GM23338 (cell line): Measurements from ENCODE around the gene METRNL. TPM values are rescaled to one million over a fixed set of nuclear protein-coding genes. Genes with fewer than 3 reads are reported as not detected.

Source experiments
- ATAC-seq: fragments of 200-7000 bp; cut with Tn5 transposase; 3 replicates; pipeline ENCODE4 v1.9.1; 2020
- DNase-seq: peaks from one replicate; pipeline ENCODE4 v3.0.0-alpha.2; 2015; ENCODE audit warnings: low spot score
- H2AFZ ChIP-seq: fragments of 200-600 bp; sonication (generic); 2 replicates; pipeline ENCODE4 v1.8.0; 2016; ENCODE audit warnings: antibody characterized with exemption, mild to moderate bottlenecking, moderate library complexity
- H3F3A ChIP-seq: fragments of 200-600 bp; sonication (generic); replicated peaks from 2 replicates; pipeline ENCODE4 v1.8.0; 2017; ENCODE audit warnings: antibody characterized with exemption, mixed run types, low read depth
- H3K27ac ChIP-seq: fragments of 200-600 bp; sonication (generic); 2 replicates; pipeline ENCODE4 v1.6.1; 2016; ENCODE audit warnings: low read depth
- H3K27me3 ChIP-seq: fragments of 200-600 bp; sonication (generic); 2 replicates; pipeline ENCODE4 v1.8.0; 2016; ENCODE audit warnings: mild to moderate bottlenecking, mixed run types, moderate library complexity; ENCODE audit not compliant: insufficient read depth
- H3K36me3 ChIP-seq: fragments of 200-600 bp; sonication (generic); 2 replicates; pipeline ENCODE4 v1.8.0; 2016; ENCODE audit warnings: mild to moderate bottlenecking; ENCODE audit not compliant: insufficient read depth
- H3K4me1 ChIP-seq: fragments of 200-600 bp; sonication (generic); 2 replicates; pipeline ENCODE4 v1.8.0; 2016; ENCODE audit warnings: mild to moderate bottlenecking, moderate library complexity; ENCODE audit not compliant: insufficient read depth
- H3K4me2 ChIP-seq: fragments of 200-600 bp; sonication (generic); 2 replicates; pipeline ENCODE4 v1.7.1; 2017; ENCODE audit warnings: mixed run types
- H3K4me3 ChIP-seq: fragments of 200-600 bp; sonication (generic); 2 replicates; pipeline ENCODE4 v1.6.1; 2016; ENCODE audit warnings: mixed run types
- H3K79me2 ChIP-seq: fragments of 200-600 bp; sonication (generic); replicated peaks from 2 replicates; pipeline ENCODE4 v1.8.0; 2017; ENCODE audit warnings: mild to moderate bottlenecking; ENCODE audit not compliant: insufficient read depth
- H3K9me2 ChIP-seq: fragments of 200-600 bp; sonication (generic); 2 replicates; pipeline ENCODE4 v1.8.0; 2017; ENCODE audit not compliant: insufficient read depth
- H4K20me1 ChIP-seq: fragments of 200-600 bp; sonication (generic); replicated peaks from 2 replicates; pipeline ENCODE4 v1.8.0; 2017; ENCODE audit warnings: mild to moderate bottlenecking; ENCODE audit not compliant: insufficient read depth
- H3K27ac Mint-ChIP-seq: 2 replicates; pipeline ENCODE4 v1.8.0; 2020; ENCODE audit warnings: inconsistent platforms, mild to moderate bottlenecking, moderate library complexity, mixed read lengths
- H3K27me3 Mint-ChIP-seq: 3 replicates; pipeline ENCODE4 v1.8.0; 2022; ENCODE audit warnings: low read depth, mild to moderate bottlenecking, moderate library complexity, mixed read lengths, inconsistent platforms; ENCODE audit not compliant: insufficient read depth, poor library complexity
- H3K36me3 Mint-ChIP-seq: 3 replicates; pipeline ENCODE4 v1.8.0; 2021; ENCODE audit warnings: low read depth, mild to moderate bottlenecking, inconsistent platforms, moderate library complexity, mixed read lengths
- H3K4me1 Mint-ChIP-seq: 3 replicates; pipeline ENCODE4 v1.8.0; 2020; ENCODE audit warnings: mild to moderate bottlenecking, inconsistent platforms, mixed read lengths
- H3K4me3 Mint-ChIP-seq: 3 replicates; pipeline ENCODE4 v1.8.0; 2021; ENCODE audit warnings: moderate library complexity, mild to moderate bottlenecking, inconsistent platforms, mixed read lengths
- H3K9me3 Mint-ChIP-seq: 3 replicates; pipeline ENCODE4 v1.8.0; 2020; ENCODE audit warnings: moderate library complexity, mild to moderate bottlenecking, inconsistent platforms, mixed read lengths
- EZH2 ChIP-seq: fragments of 200-600 bp; sonication (generic); IDR thresholded peaks from one replicate; pipeline ENCODE4 v1.8.0; 2017; ENCODE audit warnings: antibody characterized with exemption, mild to moderate bottlenecking, low read depth; ENCODE audit not compliant: unreplicated experiment
- EZH2phosphoT487 ChIP-seq: fragments of 200-600 bp; sonication (generic); IDR thresholded peaks from one replicate; pipeline ENCODE4 v1.8.1; 2018; ENCODE audit warnings: antibody characterized with exemption; ENCODE audit not compliant: unreplicated experiment
- JUNB ChIP-seq: IDR thresholded peaks from one replicate; pipeline ENCODE4 v1.6.1; 2016; ENCODE audit warnings: antibody characterized with exemption; ENCODE audit not compliant: unreplicated experiment
- POLR2AphosphoS5 ChIP-seq: IDR thresholded peaks from 2 replicates; pipeline ENCODE4 v1.6.1; 2016; ENCODE audit warnings: antibody characterized with exemption, low read depth
- STAT1 ChIP-seq: IDR thresholded peaks from one replicate; pipeline ENCODE4 v1.6.1; 2016; ENCODE audit warnings: antibody characterized with exemption; ENCODE audit not compliant: unreplicated experiment
- polyA plus RNA-seq: library from polyadenylated mRNA; unstranded; fragments of >200 nt; fragmentation: Nextera tagmentation; extraction: Ambion mirVana; gene quantifications from 2 replicates; pipeline ENCODE4 v1.2.1, GENCODE V29; 2016
- total RNA-seq: library from RNA; depleted of rRNA; stranded (reverse); fragments of >200 nt; shearing (Covaris generic); gene quantifications from 2 replicates; pipeline ENCODE4 v1.2.3, GENCODE V29; 2014
- TF ChIP-seq, protein P1 (sequence below), 2 experiments: fragments of 200-600 bp in 1 of 2; sonication (generic) in 1 of 2; conservative IDR thresholded peaks; 2 replicates each; pipeline versions ENCODE4 v1.5.1 to v1.6.1; 2016 to 2017; ENCODE audit warnings: antibody characterized with exemption in 2 of 2, low read depth in 2 of 2, mild to moderate bottlenecking in 2 of 2, moderate library complexity in 1 of 2
- TF ChIP-seq, protein P2 (sequence below): IDR thresholded peaks from 2 replicates; pipeline ENCODE4 v1.6.1; 2016; ENCODE audit warnings: antibody characterized with exemption
- TF ChIP-seq, protein P3 (sequence below): fragments of 250-450 bp; sonication (Bioruptor Pico); IDR thresholded peaks from 2 replicates; pipeline ENCODE4 v1.5.0; 2020; ENCODE audit warnings: mild to moderate bottlenecking, moderate library complexity

Gene METRNL
- total and polyA plus RNA-seq, 2 experiments from 2014 or later: 12.2 to 20.2 TPM

DNA sequence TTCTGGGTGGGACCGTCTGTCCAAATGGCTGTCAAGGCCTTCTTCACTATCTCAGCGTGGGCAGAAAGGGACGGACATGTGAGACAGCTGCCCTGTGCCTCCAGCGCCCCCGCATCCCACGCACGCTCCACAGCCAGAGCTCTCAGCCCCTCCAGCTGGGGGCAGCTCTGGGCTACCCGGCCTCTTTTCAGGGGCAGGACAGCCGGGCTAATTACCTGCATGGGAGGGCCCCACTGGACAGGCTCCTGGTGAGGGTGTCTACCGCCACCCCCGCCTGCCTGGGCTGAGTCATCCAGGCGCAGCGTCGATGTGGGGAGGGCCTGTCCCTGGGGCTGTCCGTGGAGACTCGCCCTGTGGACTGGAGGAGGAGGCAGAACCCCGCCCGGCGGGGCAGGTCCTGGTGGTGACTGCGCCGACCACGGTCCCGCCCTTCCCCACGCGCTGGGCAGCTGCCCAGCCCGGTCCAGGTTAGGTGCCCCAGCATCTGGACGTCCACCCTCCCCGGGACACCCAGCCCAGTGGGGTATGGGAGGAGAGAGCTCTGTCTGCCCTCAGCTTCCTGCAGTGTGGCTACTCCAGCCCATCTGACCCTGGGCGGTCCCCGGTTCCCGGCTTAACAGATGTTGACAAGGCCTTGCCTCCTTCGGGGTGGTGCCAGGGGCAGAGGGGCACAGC lies 5.9 kb upstream of the METRNL start (continued):
- TF ChIP-seq, protein P1, sequence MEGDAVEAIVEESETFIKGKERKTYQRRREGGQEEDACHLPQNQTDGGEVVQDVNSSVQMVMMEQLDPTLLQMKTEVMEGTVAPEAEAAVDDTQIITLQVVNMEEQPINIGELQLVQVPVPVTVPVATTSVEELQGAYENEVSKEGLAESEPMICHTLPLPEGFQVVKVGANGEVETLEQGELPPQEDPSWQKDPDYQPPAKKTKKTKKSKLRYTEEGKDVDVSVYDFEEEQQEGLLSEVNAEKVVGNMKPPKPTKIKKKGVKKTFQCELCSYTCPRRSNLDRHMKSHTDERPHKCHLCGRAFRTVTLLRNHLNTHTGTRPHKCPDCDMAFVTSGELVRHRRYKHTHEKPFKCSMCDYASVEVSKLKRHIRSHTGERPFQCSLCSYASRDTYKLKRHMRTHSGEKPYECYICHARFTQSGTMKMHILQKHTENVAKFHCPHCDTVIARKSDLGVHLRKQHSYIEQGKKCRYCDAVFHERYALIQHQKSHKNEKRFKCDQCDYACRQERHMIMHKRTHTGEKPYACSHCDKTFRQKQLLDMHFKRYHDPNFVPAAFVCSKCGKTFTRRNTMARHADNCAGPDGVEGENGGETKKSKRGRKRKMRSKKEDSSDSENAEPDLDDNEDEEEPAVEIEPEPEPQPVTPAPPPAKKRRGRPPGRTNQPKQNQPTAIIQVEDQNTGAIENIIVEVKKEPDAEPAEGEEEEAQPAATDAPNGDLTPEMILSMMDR (conservative IDR thresholded peaks at IDR 0.05; ENCODE audit: low read depth in 2 of 2): peak in 1 of 2 experiments; percentile 31; a peak in 2 of 4 replicates

DNA sequence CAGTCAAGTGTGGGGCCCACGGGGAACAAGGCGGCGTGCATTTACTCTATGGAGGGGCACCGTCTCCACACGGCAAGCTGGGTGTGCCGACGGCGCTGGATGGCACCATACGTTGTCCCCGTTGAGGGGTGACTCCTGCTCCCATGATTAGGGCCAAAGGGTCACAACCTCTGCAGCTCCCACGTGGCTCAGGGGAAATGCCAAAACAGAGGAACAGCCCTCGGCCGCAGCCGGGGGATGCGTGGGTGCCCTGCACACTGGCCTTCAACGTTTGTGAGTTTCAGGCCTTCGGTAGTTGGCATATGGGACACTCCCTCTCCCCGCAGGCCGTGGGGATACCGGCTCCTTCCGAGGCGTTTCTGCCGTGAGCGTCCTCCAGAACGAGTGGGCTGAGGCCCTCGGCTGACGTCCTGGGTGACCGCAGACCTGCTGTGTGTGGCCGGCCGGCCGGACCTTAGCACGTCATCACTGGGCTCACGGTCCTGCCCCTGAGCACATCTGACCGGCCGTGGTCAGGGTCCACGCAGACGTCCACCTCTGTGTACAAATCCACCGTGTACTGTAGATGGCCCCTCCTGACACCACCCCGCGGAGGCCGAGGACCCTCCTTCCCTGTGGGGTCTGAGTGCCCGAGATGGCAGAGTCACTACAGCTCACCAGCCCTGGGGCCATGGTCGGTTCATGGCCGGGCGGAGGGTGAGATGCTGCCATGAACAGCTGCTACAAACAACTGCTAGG lies 4.8 kb upstream of the METRNL start:
- no peaks in the 10 kb centered on the region for H3K36me3 ChIP-seq
- 0 out of 3 replicates have a peak, but pooled peaks cover under 1% of the 10 kb centered on the region for H3K9me3 Mint-ChIP-seq
- no peak for ATAC-seq
- DNase-seq: no peak
- H3F3A ChIP-seq: no peaks in the 10 kb centered on the region
- no peak overlapping the region for H2AFZ ChIP-seq
- no peaks in the 10 kb centered on the region for H3K79me2 ChIP-seq
- H4K20me1 ChIP-seq: no peaks in the 10 kb centered on the region
- H3K9me2 ChIP-seq: no peaks in the 10 kb centered on the region
- peaks cover 3% of the 10 kb centered on the region; the same call in 2 of the 3 replicates for H3K4me1 Mint-ChIP-seq
- H3K4me3 ChIP-seq: no peak overlapping the region
- H3K27me3 Mint-ChIP-seq: peaks cover 18% of the 10 kb centered on the region
- H3K4me1 ChIP-seq: no peaks in the 10 kb centered on the region; the same call in 1 of the 2 replicates
- H3K36me3 Mint-ChIP-seq: no peaks in the 10 kb centered on the region
- no peak overlapping the region for H3K27ac ChIP-seq
- H3K27ac Mint-ChIP-seq: no peak overlapping the region
- H3K27me3 ChIP-seq: peaks cover 27% of the 10 kb centered on the region
- H3K4me2 ChIP-seq: no peak overlapping the region
- no peak overlapping the region for H3K4me3 Mint-ChIP-seq
- TF ChIP-seq STAT1: no peak
- TF ChIP-seq EZH2phosphoT487: no peak
- TF ChIP-seq EZH2: no peak
- no peak for TF ChIP-seq JUNB
- TF ChIP-seq POLR2AphosphoS5: no peak
- TF ChIP-seq, protein P1 (conservative IDR thresholded peaks at IDR 0.05; ENCODE audit: low read depth in 2 of 2): no peak
- TF ChIP-seq, protein P2, sequence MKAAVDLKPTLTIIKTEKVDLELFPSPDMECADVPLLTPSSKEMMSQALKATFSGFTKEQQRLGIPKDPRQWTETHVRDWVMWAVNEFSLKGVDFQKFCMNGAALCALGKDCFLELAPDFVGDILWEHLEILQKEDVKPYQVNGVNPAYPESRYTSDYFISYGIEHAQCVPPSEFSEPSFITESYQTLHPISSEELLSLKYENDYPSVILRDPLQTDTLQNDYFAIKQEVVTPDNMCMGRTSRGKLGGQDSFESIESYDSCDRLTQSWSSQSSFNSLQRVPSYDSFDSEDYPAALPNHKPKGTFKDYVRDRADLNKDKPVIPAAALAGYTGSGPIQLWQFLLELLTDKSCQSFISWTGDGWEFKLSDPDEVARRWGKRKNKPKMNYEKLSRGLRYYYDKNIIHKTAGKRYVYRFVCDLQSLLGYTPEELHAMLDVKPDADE: no peak
- TF ChIP-seq, protein P3, sequence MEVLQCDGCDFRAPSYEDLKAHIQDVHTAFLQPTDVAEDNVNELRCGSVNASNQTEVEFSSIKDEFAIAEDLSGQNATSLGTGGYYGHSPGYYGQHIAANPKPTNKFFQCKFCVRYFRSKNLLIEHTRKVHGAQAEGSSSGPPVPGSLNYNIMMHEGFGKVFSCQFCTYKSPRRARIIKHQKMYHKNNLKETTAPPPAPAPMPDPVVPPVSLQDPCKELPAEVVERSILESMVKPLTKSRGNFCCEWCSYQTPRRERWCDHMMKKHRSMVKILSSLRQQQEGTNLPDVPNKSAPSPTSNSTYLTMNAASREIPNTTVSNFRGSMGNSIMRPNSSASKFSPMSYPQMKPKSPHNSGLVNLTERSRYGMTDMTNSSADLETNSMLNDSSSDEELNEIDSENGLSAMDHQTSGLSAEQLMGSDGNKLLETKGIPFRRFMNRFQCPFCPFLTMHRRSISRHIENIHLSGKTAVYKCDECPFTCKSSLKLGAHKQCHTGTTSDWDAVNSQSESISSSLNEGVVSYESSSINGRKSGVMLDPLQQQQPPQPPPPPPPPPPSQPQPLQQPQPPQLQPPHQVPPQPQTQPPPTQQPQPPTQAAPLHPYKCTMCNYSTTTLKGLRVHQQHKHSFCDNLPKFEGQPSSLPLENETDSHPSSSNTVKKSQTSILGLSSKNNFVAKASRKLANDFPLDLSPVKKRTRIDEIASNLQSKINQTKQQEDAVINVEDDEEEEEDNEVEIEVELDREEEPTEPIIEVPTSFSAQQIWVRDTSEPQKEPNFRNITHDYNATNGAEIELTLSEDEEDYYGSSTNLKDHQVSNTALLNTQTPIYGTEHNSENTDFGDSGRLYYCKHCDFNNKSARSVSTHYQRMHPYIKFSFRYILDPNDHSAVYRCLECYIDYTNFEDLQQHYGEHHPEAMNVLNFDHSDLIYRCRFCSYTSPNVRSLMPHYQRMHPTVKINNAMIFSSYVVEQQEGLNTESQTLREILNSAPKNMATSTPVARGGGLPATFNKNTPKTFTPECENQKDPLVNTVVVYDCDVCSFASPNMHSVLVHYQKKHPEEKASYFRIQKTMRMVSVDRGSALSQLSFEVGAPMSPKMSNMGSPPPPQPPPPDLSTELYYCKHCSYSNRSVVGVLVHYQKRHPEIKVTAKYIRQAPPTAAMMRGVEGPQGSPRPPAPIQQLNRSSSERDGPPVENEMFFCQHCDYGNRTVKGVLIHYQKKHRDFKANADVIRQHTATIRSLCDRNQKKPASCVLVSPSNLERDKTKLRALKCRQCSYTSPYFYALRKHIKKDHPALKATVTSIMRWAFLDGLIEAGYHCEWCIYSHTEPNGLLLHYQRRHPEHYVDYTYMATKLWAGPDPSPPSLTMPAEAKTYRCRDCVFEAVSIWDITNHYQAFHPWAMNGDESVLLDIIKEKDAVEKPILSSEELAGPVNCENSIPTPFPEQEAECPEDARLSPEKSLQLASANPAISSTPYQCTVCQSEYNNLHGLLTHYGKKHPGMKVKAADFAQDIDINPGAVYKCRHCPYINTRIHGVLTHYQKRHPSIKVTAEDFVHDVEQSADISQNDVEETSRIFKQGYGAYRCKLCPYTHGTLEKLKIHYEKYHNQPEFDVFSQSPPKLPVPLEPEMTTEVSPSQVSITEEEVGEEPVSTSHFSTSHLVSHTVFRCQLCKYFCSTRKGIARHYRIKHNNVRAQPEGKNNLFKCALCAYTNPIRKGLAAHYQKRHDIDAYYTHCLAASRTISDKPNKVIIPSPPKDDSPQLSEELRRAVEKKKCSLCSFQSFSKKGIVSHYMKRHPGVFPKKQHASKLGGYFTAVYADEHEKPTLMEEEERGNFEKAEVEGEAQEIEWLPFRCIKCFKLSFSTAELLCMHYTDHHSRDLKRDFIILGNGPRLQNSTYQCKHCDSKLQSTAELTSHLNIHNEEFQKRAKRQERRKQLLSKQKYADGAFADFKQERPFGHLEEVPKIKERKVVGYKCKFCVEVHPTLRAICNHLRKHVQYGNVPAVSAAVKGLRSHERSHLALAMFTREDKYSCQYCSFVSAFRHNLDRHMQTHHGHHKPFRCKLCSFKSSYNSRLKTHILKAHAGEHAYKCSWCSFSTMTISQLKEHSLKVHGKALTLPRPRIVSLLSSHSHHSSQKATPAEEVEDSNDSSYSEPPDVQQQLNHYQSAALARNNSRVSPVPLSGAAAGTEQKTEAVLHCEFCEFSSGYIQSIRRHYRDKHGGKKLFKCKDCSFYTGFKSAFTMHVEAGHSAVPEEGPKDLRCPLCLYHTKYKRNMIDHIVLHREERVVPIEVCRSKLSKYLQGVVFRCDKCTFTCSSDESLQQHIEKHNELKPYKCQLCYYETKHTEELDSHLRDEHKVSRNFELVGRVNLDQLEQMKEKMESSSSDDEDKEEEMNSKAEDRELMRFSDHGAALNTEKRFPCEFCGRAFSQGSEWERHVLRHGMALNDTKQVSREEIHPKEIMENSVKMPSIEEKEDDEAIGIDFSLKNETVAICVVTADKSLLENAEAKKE (CRISPR knock-in tag): no peak
